Measurements from ENCODE around the gene BET1L.
A peak's percentile ranks its signal among the peaks of the same experiment; 100 is the strongest.
"Not testable (repeated sequence)": the region's sequence is repeated elsewhere in the genome, so short reads cannot be mapped to it uniquely, and the experiment has no call there.

Gene BET1L, protein sequence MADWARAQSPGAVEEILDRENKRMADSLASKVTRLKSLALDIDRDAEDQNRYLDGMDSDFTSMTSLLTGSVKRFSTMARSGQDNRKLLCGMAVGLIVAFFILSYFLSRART

DNA sequence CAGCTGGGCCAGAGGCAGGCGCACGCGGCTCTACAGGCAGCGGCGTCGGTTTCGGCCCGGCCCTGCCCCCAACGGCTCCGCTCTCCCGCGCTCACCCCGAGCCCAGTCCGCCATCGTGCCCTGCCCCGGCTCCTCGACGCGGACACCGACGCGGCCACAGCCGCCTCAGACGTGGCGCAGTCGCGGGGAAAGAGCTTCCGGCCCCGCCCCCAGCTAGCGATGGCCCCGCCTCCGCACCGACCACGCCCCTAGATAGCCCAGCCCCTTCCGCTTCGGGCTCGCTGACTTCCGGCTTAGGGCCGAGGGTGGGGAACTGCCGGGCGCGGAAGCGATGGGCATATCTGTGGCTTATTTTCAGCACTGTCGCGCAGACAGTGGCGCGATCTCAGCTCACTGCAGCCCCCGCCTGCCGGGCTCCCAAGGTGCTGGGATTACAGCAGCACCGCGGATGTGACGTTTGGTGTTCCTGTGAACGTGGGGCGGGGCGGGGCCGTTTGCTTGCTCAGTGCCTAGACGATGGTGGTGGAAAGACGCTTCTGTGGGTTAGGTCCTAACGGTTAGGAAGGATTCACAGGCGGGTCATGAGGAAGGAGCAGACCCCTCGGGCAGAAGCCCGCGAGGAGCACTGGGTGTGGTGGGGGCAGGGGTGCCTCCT, at the start of gene BET1L, which contains the start of gene RIC8A:
BET1L (minus strand) TSS at position 192 of the 655 bp plus-strand sequence; CDS start at position 114, 78 bp downstream.
RIC8A (plus strand) TSS at position 501 of the 655 bp plus-strand sequence. CDS start 1,147 bp downstream, outside the sequence.
- peak; percentile 94 to 98 (median 95) for DNase-seq (ENCODE audit: low read depth in 2 of 3, low spot score in 2 of 3)

DNA sequence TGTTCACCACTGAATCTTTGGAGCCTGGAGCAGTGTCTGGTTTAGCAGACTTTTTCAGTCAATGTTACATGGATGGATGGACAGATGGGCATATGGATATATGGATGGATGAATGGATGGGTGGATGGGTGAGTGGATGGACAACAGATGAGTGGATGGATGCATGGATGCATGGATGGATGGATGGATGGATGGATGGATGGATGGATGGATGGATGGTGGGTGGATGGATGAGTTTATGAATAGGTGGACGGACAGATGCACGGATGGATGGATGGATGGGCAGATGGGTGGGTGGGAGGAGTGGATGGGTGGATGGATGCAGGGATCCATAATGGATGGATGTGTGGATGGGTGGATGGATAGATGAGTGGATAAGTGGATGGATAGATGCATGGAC, 48.6 kb upstream of the BET1L start:
- no peak for DNase-seq (ENCODE audit: low read depth in 2 of 3, low spot score in 2 of 3)

DNA sequence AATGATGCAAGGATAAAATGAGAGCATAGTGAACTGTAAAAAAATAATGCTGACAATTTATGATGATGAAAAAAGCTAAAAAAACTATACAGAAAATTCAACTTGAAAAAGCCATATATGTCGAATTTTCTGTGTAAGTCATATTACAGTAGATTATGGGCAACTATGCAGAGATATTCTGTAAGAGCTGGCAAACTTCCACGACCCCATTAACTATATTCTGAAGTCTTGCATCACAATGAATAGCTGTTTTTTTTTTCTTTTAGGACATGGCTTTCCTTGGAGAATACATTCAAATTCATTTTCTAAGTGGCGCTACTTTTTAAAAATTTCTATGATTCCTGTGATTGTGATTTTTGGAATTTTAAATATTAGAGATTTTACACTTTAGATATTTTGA, 48.0 kb upstream of the BET1L start:
- DNase-seq (ENCODE audit: low read depth in 2 of 3, low spot score in 2 of 3), result no peak

DNA sequence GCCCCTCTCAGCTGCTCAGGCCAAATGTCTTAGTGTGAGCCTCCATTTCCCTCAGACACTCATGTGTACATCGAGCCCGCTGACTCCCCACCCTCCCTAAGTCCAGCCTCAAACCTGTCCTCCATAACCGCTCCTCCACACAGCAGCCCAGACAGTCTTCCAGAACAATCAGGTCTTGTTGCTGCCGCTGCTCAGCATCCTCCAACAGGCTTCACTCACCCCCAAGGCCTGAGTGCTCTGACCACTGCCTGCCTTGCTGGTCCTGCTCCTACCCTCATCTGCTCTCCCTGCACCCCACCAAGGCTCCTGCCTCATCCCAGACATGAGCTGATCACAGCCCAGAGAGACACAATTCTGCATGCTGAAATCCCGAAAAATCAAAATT, 46.7 kb upstream of the BET1L start:
- DNase-seq (ENCODE audit: low read depth in 2 of 3, low spot score in 2 of 3), result no peak

DNA sequence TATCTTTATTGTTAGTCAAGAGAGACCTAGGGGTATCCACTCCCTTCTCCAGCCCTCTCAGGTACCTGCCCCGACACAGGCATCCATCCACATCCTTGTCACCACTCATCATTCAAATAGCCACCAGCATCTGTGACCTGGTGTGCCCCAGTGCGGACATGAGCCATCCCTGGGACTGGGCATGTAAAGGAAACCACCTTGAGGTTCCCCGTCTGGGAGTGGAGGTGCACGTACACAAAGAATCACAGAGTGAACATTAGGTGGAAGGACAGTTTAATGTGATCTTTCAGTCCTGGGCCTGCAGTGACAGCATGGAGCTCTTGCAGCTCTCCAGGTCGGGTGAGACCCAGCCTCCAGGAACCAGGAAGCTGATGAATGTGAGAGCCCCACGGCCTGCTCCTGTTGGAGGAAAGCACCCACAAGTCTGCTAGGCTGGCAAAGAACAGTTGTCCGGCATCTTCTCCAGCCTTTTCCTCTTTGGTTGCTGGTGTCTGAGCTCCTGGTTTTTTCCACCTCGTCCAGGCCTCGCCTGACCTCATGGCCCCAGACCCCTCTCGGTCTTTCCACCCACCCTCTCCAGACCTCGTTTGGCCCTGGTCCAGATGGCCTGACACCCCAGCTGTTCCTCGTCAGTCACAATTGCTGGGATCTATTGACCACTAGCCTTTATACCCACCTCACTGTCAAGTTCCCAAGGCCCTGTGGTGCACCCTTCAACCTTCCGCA, 46.1 kb upstream of the BET1L start:
- no peak for DNase-seq (ENCODE audit: low read depth in 2 of 3, low spot score in 2 of 3)

DNA sequence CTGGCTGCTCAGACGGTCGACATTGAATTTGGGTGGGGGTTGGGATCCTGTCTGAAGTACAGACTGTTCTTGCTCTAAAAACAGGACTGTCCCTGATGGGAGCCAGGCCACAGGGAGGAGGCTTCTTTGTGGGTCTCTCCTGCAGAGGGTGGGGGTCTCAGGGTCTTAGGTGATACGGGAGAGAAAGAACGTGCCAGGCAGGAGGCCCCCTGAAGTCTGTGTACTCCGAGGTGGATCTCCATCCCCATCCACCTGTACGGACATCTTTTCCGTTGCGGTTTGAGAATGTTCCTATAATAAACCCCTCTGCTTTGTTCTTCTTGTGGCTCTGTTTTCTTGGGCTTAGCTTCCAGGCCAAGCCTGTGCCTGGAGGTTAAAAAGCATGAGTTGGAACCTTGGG, 45.5 kb upstream of the BET1L start:
- DNase-seq (ENCODE audit: low read depth in 2 of 3, low spot score in 2 of 3), result no peak

DNA sequence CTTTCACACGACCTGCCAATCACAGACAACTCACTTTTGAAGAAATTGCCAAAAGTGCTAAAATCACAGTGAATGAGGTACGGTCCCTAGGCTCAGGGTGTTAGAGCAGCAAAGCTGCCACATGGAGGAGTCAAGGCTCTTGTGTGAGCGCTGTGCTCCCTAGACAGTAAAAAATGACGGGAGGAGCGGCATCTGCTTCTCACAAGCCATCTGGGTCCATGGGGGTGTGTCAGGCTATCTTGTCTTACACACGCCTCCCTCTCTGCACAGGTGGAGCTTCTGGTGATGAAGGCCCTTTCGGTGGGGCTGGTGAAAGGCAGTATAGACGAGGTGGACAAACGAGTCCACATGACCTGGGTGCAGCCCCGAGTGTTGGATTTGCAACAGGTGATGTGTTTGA, 44.4 kb upstream of the BET1L start:
- DNase-seq (ENCODE audit: low read depth in 2 of 3, low spot score in 2 of 3), result no peak

DNA sequence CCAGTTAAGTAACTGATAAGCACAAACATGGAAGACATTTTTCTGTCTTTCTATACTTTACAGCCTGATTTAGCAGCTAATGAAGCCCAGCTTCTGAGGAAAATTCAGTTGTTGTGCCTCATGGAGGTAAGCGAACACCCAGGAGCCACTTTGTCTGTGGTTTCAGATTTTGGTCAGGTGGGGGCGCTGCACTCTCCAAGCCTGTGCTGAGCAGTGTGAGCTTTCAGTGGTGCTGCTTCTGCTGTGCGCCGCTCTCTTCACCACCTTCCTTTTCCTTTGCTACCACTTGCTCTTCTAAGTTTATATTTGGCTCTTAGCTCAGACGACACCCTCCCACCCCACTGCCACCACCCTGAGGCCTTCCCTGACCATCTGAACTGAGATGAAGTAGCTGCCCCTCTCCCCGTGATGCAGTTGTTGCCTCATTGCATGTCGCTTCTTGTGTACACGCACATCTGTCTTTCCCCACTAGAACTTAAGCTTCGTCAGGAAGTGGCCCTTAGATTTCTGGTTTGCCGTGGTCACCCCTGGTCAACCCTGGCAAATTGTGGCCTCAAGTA, 43.6 kb upstream of the BET1L start:
- peak in 1 of 3 experiments; percentile 65 for DNase-seq (ENCODE audit: low read depth in 2 of 3, low spot score in 2 of 3)

DNA sequence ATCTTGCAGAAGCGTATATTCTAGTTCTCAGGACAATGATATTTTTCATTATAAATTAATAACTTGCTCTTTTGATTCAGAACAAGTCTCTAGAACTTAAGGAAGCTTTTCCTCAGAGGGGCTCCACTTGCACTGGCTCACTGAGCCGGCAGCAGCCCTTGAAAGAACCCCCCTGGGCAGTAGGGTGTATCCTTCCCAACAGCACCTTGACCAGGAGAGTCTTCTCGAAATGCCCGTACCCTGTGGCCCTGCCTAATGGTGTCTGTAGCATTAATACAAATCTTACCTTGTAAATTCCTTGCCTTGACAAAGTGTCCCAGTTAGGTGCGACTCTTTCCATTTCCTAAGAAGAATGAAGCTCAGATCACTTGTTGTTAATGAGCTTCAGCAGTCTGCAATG, 43.1 kb upstream of the BET1L start:
- no peak for DNase-seq (ENCODE audit: low read depth in 2 of 3, low spot score in 2 of 3)

DNA sequence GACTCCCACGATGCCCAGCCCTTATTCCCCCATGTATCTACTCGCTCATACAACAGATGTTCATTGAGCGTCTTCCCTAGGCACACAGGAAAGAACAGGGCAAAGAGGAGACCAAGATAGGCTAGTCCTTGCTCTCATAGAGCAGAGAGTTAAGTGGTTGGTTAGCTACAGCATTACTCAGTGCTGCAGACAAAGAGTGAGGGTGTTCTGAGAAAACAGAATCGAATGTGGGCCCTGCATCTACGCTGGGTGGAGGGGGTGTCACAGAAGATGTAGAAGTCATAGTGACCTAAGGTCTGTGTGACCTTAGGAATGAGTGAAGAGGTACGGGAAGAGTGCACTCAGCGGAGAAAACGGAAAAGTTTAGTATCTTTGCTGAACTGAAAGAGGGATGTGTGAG, 41.9 kb upstream of the BET1L start:
- no peak for DNase-seq (ENCODE audit: low read depth in 2 of 3, low spot score in 2 of 3)

DNA sequence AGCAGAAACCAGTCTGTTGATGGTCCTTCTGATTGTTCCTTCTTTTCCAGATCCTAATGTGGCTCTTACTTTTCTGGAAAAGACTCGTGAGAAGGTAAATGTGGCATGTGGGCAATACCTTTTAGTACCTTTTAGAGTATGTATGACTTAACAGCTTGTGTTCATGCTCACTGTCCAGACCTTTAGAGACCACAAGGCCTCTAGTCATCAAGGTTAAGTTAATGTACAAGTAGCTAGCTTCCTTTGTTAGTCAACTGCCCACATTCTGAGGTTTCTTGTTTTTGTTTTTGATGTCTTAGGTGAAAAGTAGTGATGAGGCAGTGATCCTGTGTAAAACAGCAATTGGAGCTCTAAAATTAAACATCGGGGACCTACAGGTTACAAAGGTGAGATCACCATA, 37.2 kb upstream of the BET1L start:
- DNase-seq (ENCODE audit: low read depth in 2 of 3, low spot score in 2 of 3), result no peak

DNA sequence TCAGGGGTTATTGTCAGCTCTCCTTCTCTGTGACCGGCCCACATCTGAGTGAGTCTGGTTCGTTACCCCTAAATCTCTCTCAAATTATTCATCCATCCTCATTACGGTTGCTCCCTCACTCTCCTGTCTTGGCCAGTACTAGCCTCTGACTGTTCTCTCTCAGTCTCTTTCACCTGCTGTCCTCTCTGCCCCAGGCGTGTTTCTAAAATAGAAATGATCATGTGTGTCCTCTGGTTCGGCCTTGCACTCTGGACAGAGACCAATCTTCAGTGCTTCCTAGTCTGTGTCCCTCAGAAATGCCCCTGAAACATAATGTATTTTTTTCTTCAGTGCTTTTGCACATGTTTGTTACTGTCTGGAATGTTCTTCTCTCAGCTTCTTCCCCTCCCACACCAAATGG, 34.4 kb upstream of the BET1L start:
- no peak for DNase-seq (ENCODE audit: low read depth in 2 of 3, low spot score in 2 of 3)

DNA sequence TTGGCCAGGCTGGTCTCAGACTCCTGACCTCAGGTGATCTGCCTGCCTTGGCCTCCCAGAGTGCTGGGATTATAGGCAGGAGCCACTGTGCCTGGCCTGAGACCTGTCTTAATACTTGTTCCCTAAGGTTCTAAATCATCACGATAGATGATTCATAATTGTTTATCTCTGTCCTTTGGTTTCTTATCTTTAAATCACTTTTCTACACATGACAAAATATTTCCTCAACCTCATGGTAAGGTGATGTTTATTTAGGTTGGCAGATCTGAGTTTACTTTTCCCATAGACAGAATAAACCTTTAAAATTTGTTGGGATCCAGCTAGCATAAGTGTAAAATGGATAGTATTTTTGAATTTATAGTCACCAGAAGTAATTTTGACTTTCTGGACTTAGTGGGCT, 33.1 kb upstream of the BET1L start:
- no peak for DNase-seq (ENCODE audit: low read depth in 2 of 3, low spot score in 2 of 3)

DNA sequence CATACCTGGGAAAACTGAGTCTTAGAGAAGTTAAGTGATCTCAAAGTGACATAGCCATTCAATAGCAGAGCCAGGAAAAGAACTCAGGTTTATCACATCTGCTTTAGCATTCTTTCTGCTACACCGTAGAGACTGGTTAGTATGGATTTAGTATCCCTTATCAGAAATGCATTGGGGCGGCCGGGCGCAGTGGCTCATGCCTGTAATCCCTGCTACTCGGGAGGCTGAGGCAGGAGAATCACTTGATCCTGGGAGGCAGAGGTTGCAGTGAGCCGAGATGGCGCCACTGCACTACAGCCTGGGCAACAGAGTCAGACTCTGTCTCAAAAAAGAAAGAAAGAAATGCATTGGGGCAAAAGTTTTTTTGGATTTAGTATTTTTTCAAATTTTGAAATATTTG, 31.1 kb upstream of the BET1L start:
- DNase-seq (ENCODE audit: low read depth in 2 of 3, low spot score in 2 of 3), result not testable (repeated sequence)

DNA sequence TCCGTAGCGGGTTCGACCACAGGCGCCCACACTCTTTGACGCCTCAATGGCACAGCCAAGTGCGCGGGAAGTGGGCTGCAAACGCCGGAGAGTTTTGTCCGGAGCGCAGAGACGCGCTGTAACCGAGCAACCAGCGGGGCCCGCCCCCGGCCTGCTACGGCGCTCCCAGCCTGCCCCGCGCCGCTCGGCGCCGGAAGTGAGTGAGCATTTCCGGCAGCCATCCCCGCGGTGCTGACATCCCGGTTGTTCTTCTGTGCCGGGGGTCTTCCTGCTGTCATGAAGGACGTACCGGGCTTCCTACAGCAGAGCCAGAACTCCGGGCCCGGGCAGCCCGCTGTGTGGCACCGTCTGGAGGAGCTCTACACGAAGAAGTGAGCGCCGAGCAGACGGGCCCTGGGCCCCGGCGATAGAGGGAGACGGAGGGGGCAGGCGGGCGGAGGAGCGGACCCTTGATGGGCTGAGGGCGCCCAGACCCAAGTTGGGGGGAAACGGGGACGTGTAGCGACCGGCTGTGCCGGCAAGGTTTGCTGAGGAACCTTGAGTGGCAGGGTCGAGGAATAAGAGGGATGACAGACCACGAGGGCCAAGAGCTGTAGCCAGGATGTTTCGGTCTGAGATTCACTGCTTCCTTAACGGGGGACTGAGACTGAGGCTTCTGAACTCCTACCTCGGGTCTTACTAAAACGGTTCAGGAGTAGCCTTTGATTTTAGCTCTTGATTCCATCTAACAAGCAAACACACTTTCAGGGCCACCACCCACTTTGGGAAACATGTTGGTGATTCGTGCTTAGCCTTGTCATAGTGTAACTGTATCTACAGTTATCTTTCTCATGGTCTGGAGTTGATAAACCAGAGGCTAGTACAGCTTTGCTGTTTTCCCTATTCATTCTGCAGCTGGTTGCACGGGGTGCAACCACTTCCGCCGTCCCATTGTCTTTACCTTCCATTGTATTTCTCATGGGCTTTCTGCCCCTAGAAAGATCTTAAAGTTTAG, 29.9 kb upstream of the BET1L start, which contains the start of gene PSMD13:
PSMD13 (plus strand) TSS at position 203 of the 994 bp plus-strand sequence; CDS start at position 277, 74 bp downstream.
- DNase-seq (ENCODE audit: low read depth in 2 of 3, low spot score in 2 of 3), result peak; percentile 75 to 82 (median 75)

DNA sequence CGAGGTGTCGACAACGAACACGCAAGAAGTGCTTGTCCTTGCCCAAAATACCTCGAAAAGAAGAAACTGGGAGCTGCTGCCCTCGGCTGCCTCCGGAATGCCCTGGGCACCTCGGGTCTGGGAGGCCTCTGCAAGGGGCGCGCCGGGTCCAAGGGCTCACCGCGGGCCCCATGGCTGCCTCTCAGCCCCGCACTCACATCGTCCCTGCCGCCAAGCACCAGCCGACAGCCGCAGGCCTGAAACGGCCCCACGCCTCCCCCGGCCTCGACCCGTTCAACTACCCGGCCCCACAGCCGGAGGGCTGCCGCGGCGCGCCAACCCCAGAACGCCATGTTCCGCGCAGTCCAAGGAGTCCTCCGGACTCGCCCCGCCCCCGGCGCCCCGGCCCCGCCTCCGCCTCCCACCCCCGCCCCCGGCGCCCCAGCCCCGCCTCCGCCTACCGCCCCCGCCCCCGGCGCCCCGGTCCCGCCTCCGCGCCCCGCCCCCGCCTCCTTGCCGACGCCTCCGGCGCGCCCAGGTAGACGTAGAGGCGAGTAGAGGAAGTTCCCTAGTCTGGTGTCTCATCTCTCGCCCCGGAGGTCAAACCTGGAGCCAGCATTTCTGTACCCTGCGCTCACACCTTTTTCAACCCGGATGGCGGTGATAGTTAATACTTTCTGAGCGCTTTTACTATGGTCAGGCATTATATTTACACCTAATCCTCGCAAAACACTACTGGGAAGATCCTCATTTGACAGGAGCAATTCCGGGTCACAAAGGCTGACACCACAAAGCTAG, 29.0 kb upstream of the BET1L start, which contains the start of gene SIRT3:
SIRT3 (minus strand) TSS at position 346 of the 777 bp plus-strand sequence; CDS start at position 332, 14 bp downstream.
- DNase-seq (ENCODE audit: low read depth in 2 of 3, low spot score in 2 of 3), result peak; percentile 48 to 60 (median 54)

DNA sequence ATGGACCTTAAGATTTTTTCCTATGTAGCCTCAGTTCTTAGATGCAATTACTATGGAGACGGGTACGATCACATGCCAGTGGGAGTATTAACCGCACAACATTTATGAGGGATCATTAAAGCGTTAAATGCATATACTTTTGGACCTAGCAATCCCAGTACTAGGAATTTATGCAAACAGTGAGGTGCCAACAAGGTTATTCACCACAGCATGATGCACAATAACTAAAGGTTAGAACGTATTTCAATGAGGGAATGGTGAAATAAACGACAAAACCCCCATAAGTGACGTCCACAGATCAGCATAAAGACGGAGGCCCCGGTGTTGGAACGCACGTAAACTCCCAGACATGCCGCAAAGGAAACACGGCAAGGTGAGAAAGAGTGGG, 28.4 kb upstream of the BET1L start:
- DNase-seq (ENCODE audit: low read depth in 2 of 3, low spot score in 2 of 3), result peak in 1 of 3 experiments; percentile 43

DNA sequence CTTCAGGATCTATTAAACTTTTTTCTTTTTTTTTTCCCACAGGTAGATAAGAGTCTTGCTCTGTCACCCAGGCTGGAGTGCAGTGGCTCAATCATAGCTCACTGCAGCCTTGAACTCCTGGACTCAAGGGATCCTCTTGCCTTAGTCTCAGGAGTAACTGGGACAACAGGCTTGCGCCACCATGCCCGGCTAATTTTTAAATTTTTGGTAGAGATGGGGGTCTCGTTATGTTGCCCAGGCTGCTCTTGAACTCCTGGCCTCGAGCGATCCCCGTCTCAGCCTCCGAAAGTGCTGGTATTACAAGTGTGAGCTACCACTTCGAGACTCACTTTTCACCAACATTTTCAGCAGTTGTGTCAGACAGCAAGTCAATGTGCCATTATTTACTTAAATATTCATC, 28.0 kb upstream of the BET1L start:
- no peak for DNase-seq (ENCODE audit: low read depth in 2 of 3, low spot score in 2 of 3)

DNA sequence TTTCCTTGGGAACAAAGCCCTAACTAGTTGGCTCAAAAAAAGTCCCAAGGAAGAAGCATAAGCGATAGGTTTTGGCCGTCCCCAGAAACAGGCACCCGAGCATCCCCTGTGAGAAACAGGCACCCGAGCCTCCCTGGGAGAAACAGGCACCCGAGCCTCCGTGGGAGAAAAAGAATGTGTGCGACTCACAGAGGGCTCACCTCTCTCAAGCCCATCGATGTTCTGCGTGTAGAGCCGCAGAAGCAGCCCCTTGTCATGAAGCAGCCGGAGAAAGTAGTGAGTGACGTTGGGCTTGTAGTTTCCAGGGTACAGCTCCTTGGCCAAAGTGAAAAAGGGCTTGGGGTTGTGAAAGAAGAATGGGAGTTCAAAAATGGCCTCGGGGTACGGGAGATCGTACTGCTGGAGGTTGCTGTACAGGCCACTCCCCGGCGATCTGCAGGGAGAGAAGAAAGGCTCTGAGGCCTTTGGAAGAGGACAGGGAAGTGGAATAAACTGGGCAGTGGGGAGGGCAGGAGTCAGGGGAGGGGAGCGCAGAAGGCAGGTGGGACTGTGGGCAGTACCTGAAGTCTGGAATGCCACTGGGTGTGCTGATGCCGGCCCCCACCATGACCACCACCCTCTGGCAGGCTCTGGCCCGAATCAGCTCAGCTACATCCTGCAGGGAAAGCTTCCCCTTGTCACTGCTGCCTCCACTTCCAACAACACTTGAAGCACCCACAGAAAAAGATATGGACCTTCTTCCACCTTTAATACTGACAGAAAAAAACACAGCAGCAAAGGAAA, 25.8 kb upstream of the BET1L start:
- DNase-seq (ENCODE audit: low read depth in 2 of 3, low spot score in 2 of 3), result no peak

All from activated CD8-positive, alpha-beta memory T cell treated with anti-CD3 and anti-CD28 coated beads for 48 hours (primary cell).